GM19238 (cell line): ENCODE measurements around the gene DEDD2.

ENCODE experiments used
- DNase-seq: peaks from one replicate; pipeline ENCODE4 v3.0.0; 2011; ENCODE audit warnings: low spot score; ENCODE audit not compliant: insufficient read length

DEDD2 gene

GRCh38 chr19:42149447-42150202 is 67.9 kb downstream of the DEDD2 start:
- no peak for DNase-seq
